ENCODE results near the gene CRABP1.

DNA sequence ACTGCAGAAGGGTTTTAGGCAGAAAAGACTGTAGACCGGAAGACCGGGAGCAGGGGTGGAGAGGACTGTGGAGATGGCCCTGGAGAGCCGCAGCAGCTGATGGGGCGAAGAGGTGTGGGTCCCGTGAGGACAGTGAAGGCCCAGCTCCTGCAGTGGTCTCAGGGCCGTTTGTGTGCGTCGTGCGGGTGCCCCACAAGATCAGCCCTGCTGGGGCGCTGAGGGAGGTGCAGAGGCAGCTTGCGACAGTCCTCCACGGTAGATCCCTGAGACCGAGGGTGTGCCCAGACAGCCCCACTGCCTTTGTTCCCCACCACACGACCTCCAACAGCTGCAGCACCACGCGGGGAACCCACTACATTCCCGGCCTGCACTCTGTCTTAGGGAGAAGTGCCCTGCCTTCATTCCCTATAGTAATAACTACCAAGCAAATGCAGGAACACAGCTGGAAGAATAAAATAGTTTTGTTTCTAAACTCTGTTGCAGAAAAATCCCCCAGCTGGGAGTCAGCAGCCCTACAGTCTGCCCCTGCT is 19.0 kb upstream of the CRABP1 start:
- TF ChIP-seq, protein P1, sequence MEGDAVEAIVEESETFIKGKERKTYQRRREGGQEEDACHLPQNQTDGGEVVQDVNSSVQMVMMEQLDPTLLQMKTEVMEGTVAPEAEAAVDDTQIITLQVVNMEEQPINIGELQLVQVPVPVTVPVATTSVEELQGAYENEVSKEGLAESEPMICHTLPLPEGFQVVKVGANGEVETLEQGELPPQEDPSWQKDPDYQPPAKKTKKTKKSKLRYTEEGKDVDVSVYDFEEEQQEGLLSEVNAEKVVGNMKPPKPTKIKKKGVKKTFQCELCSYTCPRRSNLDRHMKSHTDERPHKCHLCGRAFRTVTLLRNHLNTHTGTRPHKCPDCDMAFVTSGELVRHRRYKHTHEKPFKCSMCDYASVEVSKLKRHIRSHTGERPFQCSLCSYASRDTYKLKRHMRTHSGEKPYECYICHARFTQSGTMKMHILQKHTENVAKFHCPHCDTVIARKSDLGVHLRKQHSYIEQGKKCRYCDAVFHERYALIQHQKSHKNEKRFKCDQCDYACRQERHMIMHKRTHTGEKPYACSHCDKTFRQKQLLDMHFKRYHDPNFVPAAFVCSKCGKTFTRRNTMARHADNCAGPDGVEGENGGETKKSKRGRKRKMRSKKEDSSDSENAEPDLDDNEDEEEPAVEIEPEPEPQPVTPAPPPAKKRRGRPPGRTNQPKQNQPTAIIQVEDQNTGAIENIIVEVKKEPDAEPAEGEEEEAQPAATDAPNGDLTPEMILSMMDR (conservative IDR thresholded peaks at IDR 0.05 in 1 of 2, IDR thresholded peaks at IDR 0.05 in 1 of 2; ENCODE audit: extremely low read depth in 1 of 2, insufficient read depth in 1 of 2, low read depth in 1 of 2, low read length in 2 of 2), result no peak
- no peak for TF ChIP-seq EZH2 (IDR thresholded peaks at IDR 0.05; ENCODE audit: borderline replicate concordance, low read length)

Measured in mammary epithelial cell (primary cell).